BJ (cell line): ENCODE data around the gene MORN3. TPM values are rescaled to one million over a fixed set of nuclear protein-coding genes. Genes with fewer than 3 reads are reported as not detected.
"Not testable (repeated sequence)": the region's sequence is repeated elsewhere in the genome, so short reads cannot be mapped to it uniquely, and the experiment has no call there.

Source experiments
- CTCF ChIA-PET: fragments of 350-600 bp; formaldehyde crosslinking; extraction: SDS; loops from one replicate; lab custom pipeline; 2021; ENCODE audit warnings: antibody characterized with exemption, inconsistent platforms; lab: Yijun Ruan, JAX
- POLR2A ChIA-PET: fragments of 300-600 bp; sonication (Branson Sonifier 250); formaldehyde crosslinking; extraction: SDS; loops from one replicate; lab custom pipeline; 2021; ENCODE audit warnings: antibody characterized with exemption; lab: Charles Lee
- DNase-seq: peaks from one replicate; pipeline ENCODE4 v3.0.0-alpha.2; 2011; ENCODE audit warnings: low read depth
- H3K27me3 ChIP-seq: 2 replicates; pipeline ENCODE4 v1.6.0; 2011; ENCODE audit warnings: low read length; ENCODE audit not compliant: control insufficient read depth, insufficient read depth
- H3K36me3 ChIP-seq: 2 replicates; pipeline ENCODE4 v1.5.1; 2011; ENCODE audit warnings: low read length; ENCODE audit not compliant: control insufficient read depth, insufficient read depth
- H3K4me3 ChIP-seq: 2 replicates; pipeline ENCODE4 v1.5.1; 2011; ENCODE audit warnings: low read depth, mild to moderate bottlenecking, control low read depth, low read length
- polyA plus RNA-seq: library from polyadenylated mRNA; depleted of rRNA; stranded (reverse); fragments of >200 nt; gene quantifications from 2 replicates; pipeline ENCODE4 v1.2.3, GENCODE V29; 2011
- TF ChIP-seq, protein P1 (sequence below): IDR thresholded peaks from 2 replicates; pipeline ENCODE4 v1.5.1; 2011; ENCODE audit warnings: low read depth, mild to moderate bottlenecking, control low read depth, inconsistent platforms, low read length, moderate library complexity; ENCODE audit not compliant: insufficient read depth

The MORN3 gene
- polyA plus RNA-seq, 1 experiment = 0.28 TPM

DNA sequence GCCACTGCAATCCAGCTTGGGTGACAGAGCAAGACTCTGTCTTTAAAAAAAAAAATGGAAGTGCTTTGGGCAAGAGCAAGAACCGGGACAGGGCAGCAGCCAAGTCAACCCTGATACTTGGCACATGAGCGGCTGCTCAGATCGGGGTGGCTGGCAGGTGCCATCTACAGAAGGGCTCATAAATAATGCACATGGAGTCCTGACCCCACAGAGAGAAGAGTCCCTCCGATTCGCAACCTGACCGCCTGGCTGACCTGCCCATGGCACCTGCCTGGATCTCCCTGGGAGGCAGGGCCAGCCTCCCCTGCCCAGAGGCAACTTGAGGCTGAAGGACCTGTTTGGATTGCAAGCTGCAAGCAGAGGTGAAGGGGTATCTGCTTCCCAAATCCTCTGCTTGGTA, 33.5 kb upstream of the MORN3 start:
- H3K27me3 ChIP-seq = no peaks in the 10 kb centered on the region
- TF ChIP-seq, protein P1, sequence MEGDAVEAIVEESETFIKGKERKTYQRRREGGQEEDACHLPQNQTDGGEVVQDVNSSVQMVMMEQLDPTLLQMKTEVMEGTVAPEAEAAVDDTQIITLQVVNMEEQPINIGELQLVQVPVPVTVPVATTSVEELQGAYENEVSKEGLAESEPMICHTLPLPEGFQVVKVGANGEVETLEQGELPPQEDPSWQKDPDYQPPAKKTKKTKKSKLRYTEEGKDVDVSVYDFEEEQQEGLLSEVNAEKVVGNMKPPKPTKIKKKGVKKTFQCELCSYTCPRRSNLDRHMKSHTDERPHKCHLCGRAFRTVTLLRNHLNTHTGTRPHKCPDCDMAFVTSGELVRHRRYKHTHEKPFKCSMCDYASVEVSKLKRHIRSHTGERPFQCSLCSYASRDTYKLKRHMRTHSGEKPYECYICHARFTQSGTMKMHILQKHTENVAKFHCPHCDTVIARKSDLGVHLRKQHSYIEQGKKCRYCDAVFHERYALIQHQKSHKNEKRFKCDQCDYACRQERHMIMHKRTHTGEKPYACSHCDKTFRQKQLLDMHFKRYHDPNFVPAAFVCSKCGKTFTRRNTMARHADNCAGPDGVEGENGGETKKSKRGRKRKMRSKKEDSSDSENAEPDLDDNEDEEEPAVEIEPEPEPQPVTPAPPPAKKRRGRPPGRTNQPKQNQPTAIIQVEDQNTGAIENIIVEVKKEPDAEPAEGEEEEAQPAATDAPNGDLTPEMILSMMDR = no peak
- ChIA-PET POLR2A (no interaction called here), CTCF (interaction anchor here (2.2 to 12.5 kb wide), 3 partner anchors 71 to 109 kb away, joined by 5 to 131 read pairs (median 119); partner anchors contain the start of gene RHOF)
- H3K4me3 ChIP-seq = no peak overlapping the region
- H3K36me3 ChIP-seq = no peaks in the 10 kb centered on the region
- DNase-seq = no peak

- Histone ChIP-seq H3K4me3 (no peak overlapping the region), H3K36me3 (no peaks in the 10 kb centered on the region), H3K27me3 (no peaks in the 10 kb centered on the region)
- CTCF ChIA-PET = interaction anchor here (0.8 to 12.5 kb wide), 6 partner anchors 10 to 110 kb away, joined by 3 to 131 read pairs (median 6); partner anchors contain the start of genes RHOF and TMEM120B
- POLR2A ChIA-PET = interaction anchor here (0.6 kb wide), 1 partner anchor 11 kb away, joined by 3 read pairs; no protein-coding TSS in a partner anchor
- TF ChIP-seq, protein P1 = no peak
- DNase-seq = no peak
Observed at GRCh38 chr12:121701667-121702277, 32.3 kb upstream of the MORN3 start.

- H3K4me3 ChIP-seq, H3K27me3 ChIP-seq, POLR2A ChIA-PET, DNase-seq, H3K36me3 ChIP-seq: not testable (repeated sequence)
- CTCF ChIA-PET = interaction anchor here (0.5 to 12.5 kb wide), 9 partner anchors 18 to 182 kb away, joined by 3 to 131 read pairs (median 6); partner anchors contain the start of gene RHOF
Observed at GRCh38 chr12:121697861-121698260, 28.4 kb upstream of the MORN3 start.

GRCh38 chr12:121697093-121697698, 27.7 kb upstream of the MORN3 start:
- no peak overlapping the region for H3K4me3 ChIP-seq
- no peaks in the 10 kb centered on the region for H3K36me3 ChIP-seq
- ChIA-PET POLR2A (interaction anchor here (0.6 kb wide), 1 partner anchor 106 kb away, joined by 3 read pairs; no protein-coding TSS in a partner anchor), CTCF (interaction anchor here (0.9 to 12.5 kb wide), 6 partner anchors 68 to 110 kb away, joined by 3 to 131 read pairs (median 8); partner anchors contain the start of gene RHOF)
- no peak for DNase-seq
- TF ChIP-seq, protein P1 = peak; percentile 27; the same call in 1 of the 2 replicates
- H3K27me3 ChIP-seq = no peaks in the 10 kb centered on the region

- Histone ChIP-seq H3K36me3 (no peaks in the 10 kb centered on the region), H3K27me3 (no peaks in the 10 kb centered on the region), H3K4me3 (no peak overlapping the region)
- TF ChIP-seq, protein P1 = no peak
- no peak for DNase-seq
- CTCF ChIA-PET = interaction anchor here (0.9 to 12.5 kb wide), 4 partner anchors 14 to 119 kb away, joined by 3 to 131 read pairs (median 26); partner anchors contain the start of gene RHOF
- POLR2A ChIA-PET = no interaction called here
Observed at GRCh38 chr12:121693155-121693687, 23.8 kb upstream of the MORN3 start.

DNA sequence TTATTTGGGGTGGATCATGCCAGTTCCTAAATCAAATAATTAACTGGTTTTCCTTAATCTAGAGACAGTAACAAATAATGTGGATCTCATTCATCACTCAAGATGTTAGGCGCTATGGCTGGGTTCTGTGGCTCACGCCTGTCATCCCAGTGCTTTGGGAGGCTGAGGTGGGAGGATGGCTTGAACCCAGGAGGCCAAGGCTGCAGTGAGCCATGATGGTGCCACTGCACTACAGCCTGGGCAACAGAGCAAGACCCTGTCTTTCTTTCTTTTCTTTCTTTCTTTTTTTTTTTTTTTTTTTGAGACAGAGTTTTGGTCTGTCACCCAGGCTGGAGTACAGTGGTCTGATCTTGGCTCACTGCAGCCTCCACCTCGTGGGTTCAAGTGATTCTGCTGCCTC, 23.3 kb upstream of the MORN3 start:
- CTCF ChIA-PET = interaction anchor here (0.9 to 12.5 kb wide), 3 partner anchors 14 to 103 kb away, joined by 3 to 131 read pairs (median 46); partner anchors contain the start of gene RHOF
- H3K4me3 ChIP-seq, H3K27me3 ChIP-seq, H3K36me3 ChIP-seq, DNase-seq, POLR2A ChIA-PET: not testable (repeated sequence)
